ENCODE data around the gene NMRAL1.

The NMRAL1 gene

GRCh38 chr16:4501071-4501478, 26.6 kb upstream of the NMRAL1 start:
- DNase-seq, result no peak

- no peak for DNase-seq
Measured at GRCh38 chr16:4500272-4500671, 25.8 kb upstream of the NMRAL1 start.

- no peak for DNase-seq
Measured at GRCh38 chr16:4499196-4499555, 24.8 kb upstream of the NMRAL1 start.

GRCh38 chr16:4498546-4499195, 24.2 kb upstream of the NMRAL1 start:
- DNase-seq, result no peak

GRCh38 chr16:4496305-4496704, 21.9 kb upstream of the NMRAL1 start:
- no peak for DNase-seq

- DNase-seq, result no peak
Measured at GRCh38 chr16:4495766-4496165, 21.3 kb upstream of the NMRAL1 start.

GRCh38 chr16:4494746-4495490, 20.5 kb upstream of the NMRAL1 start:
- no peak for DNase-seq

GRCh38 chr16:4491898-4492297, 17.5 kb upstream of the NMRAL1 start:
- DNase-seq, result no peak

GRCh38 chr16:4489030-4489429, 14.6 kb upstream of the NMRAL1 start:
- no peak for DNase-seq

- DNase-seq, result no peak
Measured at GRCh38 chr16:4488499-4488967, 14.1 kb upstream of the NMRAL1 start.

GRCh38 chr16:4487955-4488498, 13.6 kb upstream of the NMRAL1 start:
- no peak for DNase-seq

- no peak for DNase-seq
Measured at GRCh38 chr16:4486126-4486893, 11.9 kb upstream of the NMRAL1 start.

- no peak for DNase-seq
Measured at GRCh38 chr16:4481963-4482362, 7.5 kb upstream of the NMRAL1 start.

- DNase-seq, result no peak
Measured at GRCh38 chr16:4481526-4481925, 7.1 kb upstream of the NMRAL1 start.

GRCh38 chr16:4477966-4478365, 3.5 kb upstream of the NMRAL1 start:
- no peak for DNase-seq

GRCh38 chr16:4475880-4476788, 1.7 kb upstream of the NMRAL1 start, which contains the start of gene HMOX2:
Gene HMOX2 (plus strand): TSS chr16:4476398. CDS start chr16:4505525, 29,127 bp downstream.
- peak; percentile 44 for DNase-seq

GRCh38 chr16:4472880-4473279, 1.5 kb downstream of the NMRAL1 start:
- DNase-seq, result no peak

- no peak for DNase-seq
Measured at GRCh38 chr16:4471869-4472268, 2.6 kb downstream of the NMRAL1 start.

GRCh38 chr16:4468972-4469371, 5.5 kb downstream of the NMRAL1 start:
- DNase-seq, result no peak

- no peak for DNase-seq
Measured at GRCh38 chr16:4467916-4468315, 6.5 kb downstream of the NMRAL1 start.

- no peak for DNase-seq
Measured at GRCh38 chr16:4465977-4466779, 8.2 kb downstream of the NMRAL1 start.
